Kidney (tissue), 14 donors: ENCODE results near the gene BLACAT1. TPM values are rescaled to one million over a fixed set of nuclear protein-coding genes. Genes with fewer than 3 reads are reported as not detected.

Experiments used
- DNase-seq, 5 donors: peaks; one replicate each; pipeline ENCODE4 v3.0.0-alpha.2; 2013 to 2020
- FAIRE-seq: peaks from 2 replicates; lab custom pipeline; 2012; peaks lifted over from hg19 to GRCh38; lab: Jason Lieb, UNC
- H3K27ac ChIP-seq, 2 donors: one replicate each; pipeline ENCODE4 v1.7.0; 2013; ENCODE audit warnings: low read depth in 2 of 2, low read length in 2 of 2, inconsistent platforms in 1 of 2
- H3K27me3 ChIP-seq: one replicate; pipeline ENCODE4 v1.7.1; 2013; ENCODE audit warnings: low read length, inconsistent platforms; ENCODE audit not compliant: control insufficient read depth, insufficient read depth
- H3K36me3 ChIP-seq, 3 donors: one replicate each; pipeline versions ENCODE4 v1.7.0 to v1.7.1; 2013; ENCODE audit warnings: low read length in 3 of 3, control low read depth in 1 of 3, inconsistent platforms in 1 of 3; ENCODE audit not compliant: insufficient read depth in 3 of 3, control insufficient read depth in 2 of 3
- H3K4me1 ChIP-seq, 3 donors: one replicate each; pipeline versions ENCODE4 v1.7.0 to v1.7.1; 2013; ENCODE audit warnings: low read length in 3 of 3, inconsistent platforms in 1 of 3, low read depth in 1 of 3; ENCODE audit not compliant: control insufficient read depth in 2 of 3, insufficient read depth in 2 of 3
- H3K4me3 ChIP-seq, 3 donors: one replicate each; pipeline versions ENCODE4 v1.7.0 to v1.8.1; 2013; ENCODE audit warnings: low read length in 3 of 3, control low read depth in 1 of 3, inconsistent platforms in 1 of 3
- H3K9ac ChIP-seq, 3 donors: one replicate each; pipeline versions ENCODE4 v1.7.0 to v1.7.1; 2013; ENCODE audit warnings: low read length in 3 of 3, control low read depth in 1 of 3, inconsistent platforms in 1 of 3
- H3K9me3 ChIP-seq, 3 donors: one replicate each; pipeline versions ENCODE4 v1.7.0 to v1.7.1; 2013; ENCODE audit warnings: low read length in 3 of 3, control low read depth in 1 of 3, inconsistent platforms in 1 of 3; ENCODE audit not compliant: control insufficient read depth in 2 of 3, insufficient read depth in 1 of 3
- CTCF ChIP-seq: IDR thresholded peaks from 3 replicates; pipeline ENCODE4 v1.5.1; 2012; ENCODE audit warnings: mild to moderate bottlenecking, moderate library complexity, borderline replicate concordance; ENCODE audit not compliant: insufficient read depth; ENCODE audit errors: extremely low read depth
- intact Hi-C: fragments of 100-400 bp; cut with DNase I; formaldehyde crosslinking; loops from one replicate; pipeline ENCODE4 v1.11.1; 2022
- polyA plus RNA-seq: library from polyadenylated mRNA; stranded (reverse); fragments of 350-450 nt; fragmentation: Illumina TruSeq; extraction: RNeasy Lipid Tissue Mini Kit (QIAGEN cat#74804); gene quantifications from one replicate; pipeline ENCODE4 v1.2.3, GENCODE V29; 2014; ENCODE audit warnings: low read depth, low replicate concordance; ENCODE audit not compliant: insufficient read depth
- total RNA-seq: library from RNA; stranded (reverse); fragmentation: NEBNext Ultra II Directional; extraction: Animal tissue kit (Norgen Biotek cat#: 25700); gene quantifications from one replicate; pipeline ENCODE4 v1.2.1, GENCODE V29; 2021
- donor health status: control.
- donor health status: control.
- donor health status: control.
- donor health status: control.
- donor health status: control.
- donor health status: DM: yes; HTN: yes; CAD: no.
- donor health status: Normal renal cell carcinoma (clear cell type).

Gene BLACAT1
- total and polyA plus RNA-seq, 2 donors from 2014 or later, result 0.37 to 4.3 TPM

- no peak overlapping the region for H3K4me3 ChIP-seq
- DNase-seq (no peak), FAIRE-seq (no peak)
- H3K4me1 ChIP-seq, result peaks cover 0 to 14% (median 5%) of the 10 kb centered on the region in 3 donors
- intact Hi-C loops, result no loop called here
- no peaks in the 10 kb centered on the region for H3K36me3 ChIP-seq
- TF ChIP-seq CTCF, result no peak
- no peaks in the 10 kb centered on the region for H3K27me3 ChIP-seq
- H3K9me3 ChIP-seq, result no peaks in the 10 kb centered on the region
- H3K9ac ChIP-seq, result no peak overlapping the region
- H3K27ac ChIP-seq, result peak overlapping the region in 1 of 2 donors; percentile 42
These were observed 36.9 kb upstream of the BLACAT1 start for GRCh38 chr1:205492774-205493173.

GRCh38 chr1:205492201-205492667, 36.4 kb upstream of the BLACAT1 start:
- peak overlapping the region in 1 of 3 donors; percentile 12 for H3K9ac ChIP-seq
- H3K27me3 ChIP-seq, result no peaks in the 10 kb centered on the region
- peaks cover 0 to 14% (median 5%) of the 10 kb centered on the region in 3 donors for H3K4me1 ChIP-seq
- intact Hi-C loops, result no loop called here
- FAIRE-seq (no peak), DNase-seq (peak in 2 of 5 donors; percentile 22 to 55)
- H3K4me3 ChIP-seq, result no peak overlapping the region
- H3K36me3 ChIP-seq, result no peaks in the 10 kb centered on the region
- no peak for TF ChIP-seq CTCF
- no peak overlapping the region for H3K27ac ChIP-seq
- no peaks in the 10 kb centered on the region for H3K9me3 ChIP-seq

GRCh38 chr1:205491794-205492193, 35.9 kb upstream of the BLACAT1 start:
- no peak overlapping the region for H3K27ac ChIP-seq
- intact Hi-C loops, result no loop called here
- DNase-seq (no peak), FAIRE-seq (no peak)
- H3K9ac ChIP-seq, result no peak overlapping the region
- H3K4me1 ChIP-seq, result peaks cover 0 to 14% (median 5%) of the 10 kb centered on the region in 3 donors
- TF ChIP-seq CTCF, result no peak
- H3K27me3 ChIP-seq, result no peaks in the 10 kb centered on the region
- no peaks in the 10 kb centered on the region for H3K9me3 ChIP-seq
- no peaks in the 10 kb centered on the region for H3K36me3 ChIP-seq
- no peak overlapping the region for H3K4me3 ChIP-seq
